ENCODE measurements around the gene DIO3. TPM values are rescaled to one million over a fixed set of nuclear protein-coding genes. Genes with fewer than 3 reads are reported as not detected.
"Not testable (repeated sequence)": the region's sequence is repeated elsewhere in the genome, so short reads cannot be mapped to it uniquely, and the experiment has no call there.

Gene DIO3
- total RNA-seq, 1 experiment from 2014 or later, result 0.03 TPM

GRCh38 chr14:101542391-101542790 lies 18.9 kb upstream of the DIO3 start:
- DNase-seq (ENCODE audit: low spot score), result no peak

GRCh38 chr14:101543814-101544213 lies 17.5 kb upstream of the DIO3 start:
- no peak for DNase-seq (ENCODE audit: low spot score)

GRCh38 chr14:101544550-101544949 lies 16.7 kb upstream of the DIO3 start:
- no peak for DNase-seq (ENCODE audit: low spot score)

- no peak for DNase-seq (ENCODE audit: low spot score)
These were observed 14.6 kb upstream of the DIO3 start for GRCh38 chr14:101546706-101547105.

- no peak for DNase-seq (ENCODE audit: low spot score)
These were observed 14.1 kb upstream of the DIO3 start for GRCh38 chr14:101547107-101547738.

- DNase-seq (ENCODE audit: low spot score), result no peak
These were observed 13.2 kb upstream of the DIO3 start for GRCh38 chr14:101547961-101548669.

- no peak for DNase-seq (ENCODE audit: low spot score)
These were observed 12.6 kb upstream of the DIO3 start for GRCh38 chr14:101548710-101549109.

- DNase-seq (ENCODE audit: low spot score), result no peak
These were observed 12.1 kb upstream of the DIO3 start for GRCh38 chr14:101549154-101549553.

GRCh38 chr14:101550202-101550912 lies 10.9 kb upstream of the DIO3 start:
- DNase-seq (ENCODE audit: low spot score), result not testable (repeated sequence)

- no peak for DNase-seq (ENCODE audit: low spot score)
These were observed 9.3 kb upstream of the DIO3 start for GRCh38 chr14:101551729-101552595.

- DNase-seq (ENCODE audit: low spot score), result no peak
These were observed 8.5 kb upstream of the DIO3 start for GRCh38 chr14:101552786-101553231.

GRCh38 chr14:101553393-101553792 lies 7.9 kb upstream of the DIO3 start:
- no peak for DNase-seq (ENCODE audit: low spot score)

GRCh38 chr14:101553931-101554330 lies 7.4 kb upstream of the DIO3 start:
- DNase-seq (ENCODE audit: low spot score), result no peak

- peak; percentile 24 for DNase-seq (ENCODE audit: low spot score)
These were observed 6.2 kb upstream of the DIO3 start for GRCh38 chr14:101554991-101555668.

- not testable (repeated sequence) for DNase-seq (ENCODE audit: low spot score)
These were observed 5.6 kb upstream of the DIO3 start for GRCh38 chr14:101555669-101556043.

GRCh38 chr14:101556131-101556530 lies 5.2 kb upstream of the DIO3 start:
- no peak for DNase-seq (ENCODE audit: low spot score)

- no peak for DNase-seq (ENCODE audit: low spot score)
These were observed 4.6 kb upstream of the DIO3 start for GRCh38 chr14:101556566-101557320.

- no peak for DNase-seq (ENCODE audit: low spot score)
These were observed 4.0 kb upstream of the DIO3 start for GRCh38 chr14:101557321-101557695.

GRCh38 chr14:101557811-101558738 lies 3.2 kb upstream of the DIO3 start:
- no peak for DNase-seq (ENCODE audit: low spot score)

All from HT-29 (cell line).